ENCODE measurements around the gene NCOA1. TPM values are rescaled to one million over a fixed set of nuclear protein-coding genes. Genes with fewer than 3 reads are reported as not detected.

Gene NCOA1
- polyA plus RNA-seq, 3 donors, result 7.3 to 30.2 (median 10.2) TPM

DNA sequence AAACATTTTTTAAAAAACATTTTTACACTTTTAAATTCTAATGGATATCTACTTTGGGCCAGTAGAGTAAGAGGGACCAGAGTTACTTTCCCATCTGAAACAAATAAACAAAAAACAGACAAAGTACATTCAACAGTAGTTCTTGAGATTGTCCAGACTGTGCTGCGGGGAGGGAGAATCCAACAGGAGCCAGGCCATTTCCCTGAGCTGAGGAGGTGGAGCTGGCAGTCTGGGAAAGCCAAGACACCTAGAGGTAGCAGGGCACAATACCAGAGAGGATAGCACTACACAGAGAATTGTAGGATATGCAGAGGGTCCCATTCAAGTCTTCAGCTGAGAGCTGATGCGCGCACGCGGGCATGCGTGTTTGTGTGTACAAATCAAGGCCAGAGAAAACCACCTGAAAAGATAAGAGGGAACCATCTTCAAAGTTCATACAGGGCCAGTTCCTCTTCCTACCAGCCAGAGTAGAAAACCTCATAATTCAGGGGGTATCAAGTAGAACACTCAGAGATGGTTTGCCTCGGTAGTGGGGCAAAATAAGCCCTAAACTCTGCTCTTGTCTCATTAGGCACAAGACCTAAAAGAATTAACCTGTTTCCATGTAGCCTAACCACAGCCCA lies 258.1 kb downstream of the NCOA1 start:
- no peak for TF ChIP-seq CTCF (IDR thresholded peaks at IDR 0.05)
- no peak overlapping the region for H3K27ac ChIP-seq (ENCODE audit: low read depth in 1 of 2, low read length in 2 of 2)
- no peak overlapping the region for H3K9ac ChIP-seq (ENCODE audit: insufficient read depth, low read length, poor library complexity, severe bottlenecking)
- H3K4me1 Mint-ChIP-seq, result no peaks in the 10 kb centered on the region
- H3K79me2 ChIP-seq (ENCODE audit: insufficient read depth, low read length), result no peaks in the 10 kb centered on the region
- H3K9me3 ChIP-seq (replicated peaks in 1 of 2; ENCODE audit: control insufficient read depth in 1 of 2, insufficient read depth in 1 of 2, low read length in 2 of 2), result no peaks in the 10 kb centered on the region
- peak overlapping the region in 1 of 7 donors; percentile 11 for H3K27ac Mint-ChIP-seq
- no peaks in the 10 kb centered on the region for H3K27me3 ChIP-seq (ENCODE audit: control insufficient read depth in 2 of 2, insufficient read depth in 2 of 2, low read length in 2 of 2)
- peaks cover 0 to 1% (median 0%) of the 10 kb centered on the region in 3 donors for H3K27me3 Mint-ChIP-seq (ENCODE audit: low read depth in 3 of 3)
- peaks cover 3% of the 10 kb centered on the region for H4K20me1 ChIP-seq (ENCODE audit: insufficient read depth, low read length)
- WGBS (ENCODE audit: insufficient coverage), result 100% methylated on average over 6 of the region's 7 CpGs
- no peak overlapping the region for H3K4me3 Mint-ChIP-seq
- no peak for DNase-seq
- H3K4me1 ChIP-seq (ENCODE audit: control insufficient read depth in 1 of 2, insufficient read depth in 2 of 2, low read length in 2 of 2), result no peaks in the 10 kb centered on the region
- intact Hi-C loops (cut with micrococcal nuclease), result no loop called here
- peaks cover 32 to 57% of the 10 kb centered on the region in 2 donors for H3K36me3 Mint-ChIP-seq
- H3K9me3 Mint-ChIP-seq, result no peaks in the 10 kb centered on the region
- no peak overlapping the region for H2AFZ ChIP-seq (ENCODE audit: insufficient read depth, low read depth, low read length, poor library complexity, severe bottlenecking)
- H3K4me2 ChIP-seq (replicated peaks; ENCODE audit: extremely low read depth, low read length, poor library complexity, severe bottlenecking), result no peak overlapping the region
- H3K36me3 ChIP-seq (replicated peaks in 1 of 2; ENCODE audit: control insufficient read depth in 1 of 2, insufficient read depth in 2 of 2, low read length in 2 of 2), result peaks cover 41 to 86% of the 10 kb centered on the region in 2 donors
- H3K4me3 ChIP-seq (replicated peaks in 1 of 3; ENCODE audit: low read depth in 2 of 3, low read length in 3 of 3), result no peak overlapping the region

DNA sequence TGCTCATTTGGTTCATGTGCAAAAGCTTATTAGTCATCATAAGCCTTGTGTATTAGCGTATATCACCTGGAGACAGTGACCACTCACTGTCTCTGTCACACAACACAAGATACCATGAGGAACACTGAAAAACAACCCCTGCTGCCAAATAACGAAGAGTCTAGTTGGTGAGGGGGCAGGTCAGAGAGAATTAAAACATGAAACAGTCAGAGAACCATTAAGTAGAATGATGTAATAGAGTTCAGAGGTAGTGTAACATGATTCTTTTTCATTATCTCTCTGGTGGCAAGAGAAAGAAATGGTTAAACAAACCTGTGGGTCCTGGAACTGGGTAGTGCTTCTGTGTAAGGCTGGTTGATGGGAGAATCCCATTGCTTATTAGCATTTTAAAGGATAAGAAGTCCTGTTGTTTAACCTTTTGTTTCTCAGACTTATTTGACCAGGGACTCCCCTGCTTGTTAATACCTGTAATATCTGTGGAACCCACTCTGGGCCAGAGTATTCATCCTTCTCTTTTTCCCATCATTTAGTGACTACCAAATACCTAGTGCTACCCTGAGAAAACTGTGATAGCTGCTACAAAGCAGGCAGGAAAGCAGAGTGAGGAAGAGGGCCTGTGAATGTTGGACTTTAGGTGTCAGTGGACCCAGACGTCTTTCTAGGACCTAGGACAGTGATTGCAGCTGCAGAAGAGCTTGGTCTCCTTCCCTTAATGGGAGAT lies 264.1 kb downstream of the NCOA1 start:
- intact Hi-C loops (cut with micrococcal nuclease), result no loop called here

More for the DNA sequence above, 264.1 kb downstream of the NCOA1 start:
- WGBS (ENCODE audit: insufficient coverage), result no CpG with 5 or more reads among the region's 3 CpGs
- H3K27me3 Mint-ChIP-seq (ENCODE audit: low read depth in 3 of 3), result no peaks in the 10 kb centered on the region
- H3K4me2 ChIP-seq (replicated peaks; ENCODE audit: extremely low read depth, low read length, poor library complexity, severe bottlenecking), result no peak overlapping the region
- no peaks in the 10 kb centered on the region for H3K27me3 ChIP-seq (ENCODE audit: control insufficient read depth in 2 of 2, insufficient read depth in 2 of 2, low read length in 2 of 2)
- no peak overlapping the region for H3K4me3 Mint-ChIP-seq
- H3K36me3 ChIP-seq (replicated peaks in 1 of 2; ENCODE audit: control insufficient read depth in 1 of 2, insufficient read depth in 2 of 2, low read length in 2 of 2), result peaks cover 67 to 91% of the 10 kb centered on the region in 2 donors
- DNase-seq, result no peak
- no peak for TF ChIP-seq CTCF (IDR thresholded peaks at IDR 0.05)
- no peaks in the 10 kb centered on the region for H3K9me3 ChIP-seq (replicated peaks in 1 of 2; ENCODE audit: control insufficient read depth in 1 of 2, insufficient read depth in 1 of 2, low read length in 2 of 2)
- no peaks in the 10 kb centered on the region for H3K4me1 Mint-ChIP-seq
- no peaks in the 10 kb centered on the region for H3K79me2 ChIP-seq (ENCODE audit: insufficient read depth, low read length)
- H3K27ac Mint-ChIP-seq, result no peak overlapping the region
- H3K4me3 ChIP-seq (replicated peaks in 1 of 3; ENCODE audit: low read depth in 2 of 3, low read length in 3 of 3), result no peak overlapping the region
- H2AFZ ChIP-seq (ENCODE audit: insufficient read depth, low read depth, low read length, poor library complexity, severe bottlenecking), result no peak overlapping the region
- peaks cover 20 to 32% of the 10 kb centered on the region in 2 donors for H3K36me3 Mint-ChIP-seq
- H3K9me3 Mint-ChIP-seq, result no peaks in the 10 kb centered on the region
- peaks cover 3% of the 10 kb centered on the region for H4K20me1 ChIP-seq (ENCODE audit: insufficient read depth, low read length)
- no peak overlapping the region for H3K9ac ChIP-seq (ENCODE audit: insufficient read depth, low read length, poor library complexity, severe bottlenecking)
- no peaks in the 10 kb centered on the region for H3K4me1 ChIP-seq (ENCODE audit: control insufficient read depth in 1 of 2, insufficient read depth in 2 of 2, low read length in 2 of 2)
- H3K27ac ChIP-seq (ENCODE audit: low read depth in 1 of 2, low read length in 2 of 2), result no peak overlapping the region

All from CD14-positive monocyte (primary cell).